Progenitor cell of endocrine pancreas (in vitro differentiated cells): ENCODE results near the gene POLR2E. TPM values are rescaled to one million over a fixed set of nuclear protein-coding genes. Genes with fewer than 3 reads are reported as not detected.

Source experiments
- DNase-seq: peaks from one replicate; pipeline ENCODE4 v3.0.0; 2021; ENCODE audit warnings: low spot score; ENCODE audit not compliant: unreplicated experiment
- H3K27ac Mint-ChIP-seq: 2 replicates; pipeline ENCODE4 v1.8.0; 2021; ENCODE audit warnings: mild to moderate bottlenecking, moderate library complexity, mixed read lengths
- H3K27me3 Mint-ChIP-seq: 2 replicates; pipeline ENCODE4 v1.8.0; 2021; ENCODE audit warnings: mixed read lengths
- H3K36me3 Mint-ChIP-seq: 2 replicates; pipeline ENCODE4 v1.8.0; 2022; ENCODE audit warnings: mixed read lengths; ENCODE audit not compliant: insufficient read depth
- H3K4me1 Mint-ChIP-seq: 2 replicates; pipeline ENCODE4 v1.8.0; 2021; ENCODE audit warnings: low read depth, mixed read lengths
- H3K4me3 Mint-ChIP-seq: 2 replicates; pipeline ENCODE4 v1.8.0; 2021; ENCODE audit warnings: low read depth, mild to moderate bottlenecking, moderate library complexity, mixed read lengths
- H3K9me3 Mint-ChIP-seq: 2 replicates; pipeline ENCODE4 v1.8.0; 2021; ENCODE audit warnings: low read depth, mixed read lengths
- CTCF ChIP-seq: fragments of 200-600 bp; sonication (generic); IDR thresholded peaks from one replicate; pipeline ENCODE4 v1.5.0; 2021; ENCODE audit warnings: antibody characterized with exemption, mild to moderate bottlenecking; ENCODE audit not compliant: unreplicated experiment
- total RNA-seq: library from RNA; stranded (reverse); gene quantifications from 2 replicates; pipeline ENCODE4 v1.2.1, GENCODE V29; 2021

Gene POLR2E
- total RNA-seq, 1 donor from 2014 or later: 161 TPM

- peak overlapping the region; percentile 72 for H3K4me3 Mint-ChIP-seq
- TF ChIP-seq CTCF: no peak
- H3K27me3 Mint-ChIP-seq: no peaks in the 10 kb centered on the region
- H3K36me3 Mint-ChIP-seq: peaks cover 4% of the 10 kb centered on the region
- H3K9me3 Mint-ChIP-seq: no peaks in the 10 kb centered on the region
- peak overlapping the region; percentile 71 for H3K27ac Mint-ChIP-seq
- no peaks in the 10 kb centered on the region for H3K4me1 Mint-ChIP-seq
- peak; percentile 93 for DNase-seq
Measured at GRCh38 chr19:1082165-1082927, 12.8 kb downstream of the POLR2E start.

- H3K27ac Mint-ChIP-seq: peak overlapping the region; percentile 62
- peaks cover 4% of the 10 kb centered on the region for H3K36me3 Mint-ChIP-seq
- no peaks in the 10 kb centered on the region for H3K27me3 Mint-ChIP-seq
- no peaks in the 10 kb centered on the region for H3K4me1 Mint-ChIP-seq
- TF ChIP-seq CTCF: peak; percentile 43
- H3K4me3 Mint-ChIP-seq: peak overlapping the region; percentile 42
- H3K9me3 Mint-ChIP-seq: no peaks in the 10 kb centered on the region
- no peak for DNase-seq
Measured at GRCh38 chr19:1081301-1082164, 13.6 kb downstream of the POLR2E start.

- Mint-ChIP-seq H3K9me3 (no peaks in the 10 kb centered on the region), H3K27me3 (peaks cover 2% of the 10 kb centered on the region), H3K4me3 (no peak overlapping the region), H3K4me1 (peaks cover 3% of the 10 kb centered on the region), H3K36me3 (peaks cover 4% of the 10 kb centered on the region), H3K27ac (no peak overlapping the region)
- DNase-seq: no peak
- no peak for TF ChIP-seq CTCF
Measured at GRCh38 chr19:1080360-1081161, 14.6 kb downstream of the POLR2E start.

- peaks cover 5% of the 10 kb centered on the region for H3K27me3 Mint-ChIP-seq
- H3K4me3 Mint-ChIP-seq: no peak overlapping the region
- no peaks in the 10 kb centered on the region for H3K9me3 Mint-ChIP-seq
- H3K4me1 Mint-ChIP-seq: peaks cover 5% of the 10 kb centered on the region
- H3K27ac Mint-ChIP-seq: no peak overlapping the region
- no peak for TF ChIP-seq CTCF
- no peaks in the 10 kb centered on the region for H3K36me3 Mint-ChIP-seq
- no peak for DNase-seq
Measured at GRCh38 chr19:1079566-1080111, 15.5 kb downstream of the POLR2E start.
